Progenitor cell of endocrine pancreas (in vitro differentiated cells): ENCODE measurements around the gene PIK3AP1. TPM values are rescaled to one million over a fixed set of nuclear protein-coding genes. Genes with fewer than 3 reads are reported as not detected.

Source experiments
- DNase-seq: peaks from one replicate; pipeline ENCODE4 v3.0.0; 2021; ENCODE audit warnings: low spot score; ENCODE audit not compliant: unreplicated experiment
- H3K27ac Mint-ChIP-seq: 2 replicates; pipeline ENCODE4 v1.8.0; 2021; ENCODE audit warnings: mild to moderate bottlenecking, moderate library complexity, mixed read lengths
- H3K27me3 Mint-ChIP-seq: 2 replicates; pipeline ENCODE4 v1.8.0; 2021; ENCODE audit warnings: mixed read lengths
- H3K36me3 Mint-ChIP-seq: 2 replicates; pipeline ENCODE4 v1.8.0; 2022; ENCODE audit warnings: mixed read lengths; ENCODE audit not compliant: insufficient read depth
- H3K4me1 Mint-ChIP-seq: 2 replicates; pipeline ENCODE4 v1.8.0; 2021; ENCODE audit warnings: low read depth, mixed read lengths
- H3K4me3 Mint-ChIP-seq: 2 replicates; pipeline ENCODE4 v1.8.0; 2021; ENCODE audit warnings: low read depth, mild to moderate bottlenecking, moderate library complexity, mixed read lengths
- H3K9me3 Mint-ChIP-seq: 2 replicates; pipeline ENCODE4 v1.8.0; 2021; ENCODE audit warnings: low read depth, mixed read lengths
- CTCF ChIP-seq: fragments of 200-600 bp; sonication (generic); IDR thresholded peaks from one replicate; pipeline ENCODE4 v1.5.0; 2021; ENCODE audit warnings: antibody characterized with exemption, mild to moderate bottlenecking; ENCODE audit not compliant: unreplicated experiment
- total RNA-seq: library from RNA; stranded (reverse); gene quantifications from 2 replicates; pipeline ENCODE4 v1.2.1, GENCODE V29; 2021

Gene PIK3AP1
- total RNA-seq, 1 donor from 2014 or later: 40.0 TPM

- no peak overlapping the region for H3K4me3 Mint-ChIP-seq
- H3K4me1 Mint-ChIP-seq: peaks cover 5% of the 10 kb centered on the region
- no peak for DNase-seq
- no peaks in the 10 kb centered on the region for H3K9me3 Mint-ChIP-seq
- H3K27me3 Mint-ChIP-seq: no peaks in the 10 kb centered on the region
- H3K27ac Mint-ChIP-seq: no peak overlapping the region
- H3K36me3 Mint-ChIP-seq: peaks cover 19% of the 10 kb centered on the region
- no peak for TF ChIP-seq CTCF
Observed at GRCh38 chr10:96619796-96620773, 100.2 kb downstream of the PIK3AP1 start.

GRCh38 chr10:96619120-96619519 lies 101.2 kb downstream of the PIK3AP1 start:
- no peak overlapping the region for H3K27ac Mint-ChIP-seq
- H3K27me3 Mint-ChIP-seq: no peaks in the 10 kb centered on the region
- no peak for TF ChIP-seq CTCF
- H3K36me3 Mint-ChIP-seq: peaks cover 25% of the 10 kb centered on the region
- DNase-seq: no peak
- H3K4me3 Mint-ChIP-seq: no peak overlapping the region
- H3K9me3 Mint-ChIP-seq: no peaks in the 10 kb centered on the region
- peaks cover 5% of the 10 kb centered on the region for H3K4me1 Mint-ChIP-seq

- H3K4me3 Mint-ChIP-seq: no peak overlapping the region
Observed at GRCh38 chr10:96618653-96619052, 101.7 kb downstream of the PIK3AP1 start.

GRCh38 chr10:96616961-96617360 lies 103.4 kb downstream of the PIK3AP1 start:
- no peaks in the 10 kb centered on the region for H3K9me3 Mint-ChIP-seq

More at GRCh38 chr10:96618653-96619052, 101.7 kb downstream of the PIK3AP1 start:
- no peaks in the 10 kb centered on the region for H3K27me3 Mint-ChIP-seq
- H3K36me3 Mint-ChIP-seq: peaks cover 26% of the 10 kb centered on the region
- no peak overlapping the region for H3K27ac Mint-ChIP-seq
- no peaks in the 10 kb centered on the region for H3K9me3 Mint-ChIP-seq
- TF ChIP-seq CTCF: no peak
- peaks cover 5% of the 10 kb centered on the region for H3K4me1 Mint-ChIP-seq
- no peak for DNase-seq

GRCh38 chr10:96614515-96614914 lies 105.8 kb downstream of the PIK3AP1 start:
- no peak for DNase-seq
- no peaks in the 10 kb centered on the region for H3K27me3 Mint-ChIP-seq
- no peak overlapping the region for H3K4me3 Mint-ChIP-seq
- H3K36me3 Mint-ChIP-seq: peaks cover 23% of the 10 kb centered on the region
- peaks cover 9% of the 10 kb centered on the region for H3K4me1 Mint-ChIP-seq
- no peaks in the 10 kb centered on the region for H3K9me3 Mint-ChIP-seq
- no peak overlapping the region for H3K27ac Mint-ChIP-seq
- no peak for TF ChIP-seq CTCF

More at GRCh38 chr10:96616961-96617360, 103.4 kb downstream of the PIK3AP1 start:
- Mint-ChIP-seq H3K4me3 (no peak overlapping the region), H3K4me1 (peaks cover 7% of the 10 kb centered on the region), H3K27me3 (no peaks in the 10 kb centered on the region), H3K36me3 (peaks cover 26% of the 10 kb centered on the region), H3K27ac (no peak overlapping the region)
- no peak for TF ChIP-seq CTCF
- no peak for DNase-seq
